CD14-positive monocyte (primary cell): ENCODE data around the gene PAPPA2. TPM values are rescaled to one million over a fixed set of nuclear protein-coding genes. Genes with fewer than 3 reads are reported as not detected.

Experiments
- DNase-seq, 3 donors: peaks; one replicate each; pipeline ENCODE4 v3.0.0-alpha.2; 2011 to 2022
- H2AFZ ChIP-seq: 2 replicates; pipeline ENCODE4 v1.6.0; 2012; ENCODE audit warnings: mild to moderate bottlenecking, low read depth, low read length, inconsistent platforms; ENCODE audit not compliant: insufficient read depth, poor library complexity, severe bottlenecking
- H3K27ac ChIP-seq, 2 donors: 1 replicate in 1 of 2; 2 replicates in 1 of 2; pipeline ENCODE4 v1.5.1; 2012 to 2013; ENCODE audit warnings: low read length in 2 of 2, control low read depth in 1 of 2, inconsistent platforms in 1 of 2, low read depth in 1 of 2, mild to moderate bottlenecking in 1 of 2
- H3K27me3 ChIP-seq, 2 donors: one replicate each; pipeline versions ENCODE4 v1.6.0 to v1.6.1; 2011 to 2013; ENCODE audit warnings: low read length in 2 of 2; ENCODE audit not compliant: control insufficient read depth in 2 of 2, insufficient read depth in 2 of 2
- H3K36me3 ChIP-seq, 2 donors: replicated peaks in 1 of 2; 1 replicate in 1 of 2; 2 replicates in 1 of 2; pipeline versions ENCODE4 v1.5.1 to v1.6.1; 2012 to 2013; ENCODE audit warnings: low read length in 2 of 2, control low read depth in 1 of 2, inconsistent platforms in 1 of 2, mild to moderate bottlenecking in 1 of 2; ENCODE audit not compliant: insufficient read depth in 2 of 2, control insufficient read depth in 1 of 2
- H3K4me1 ChIP-seq, 2 donors: 1 replicate in 1 of 2; 2 replicates in 1 of 2; pipeline versions ENCODE4 v1.5.1 to v1.6.1; 2012 to 2013; ENCODE audit warnings: low read length in 2 of 2, control low read depth in 1 of 2, inconsistent platforms in 1 of 2, mild to moderate bottlenecking in 1 of 2, moderate library complexity in 1 of 2; ENCODE audit not compliant: insufficient read depth in 2 of 2, control insufficient read depth in 1 of 2
- H3K4me2 ChIP-seq: replicated peaks from 2 replicates; pipeline ENCODE3; 2012; ENCODE audit warnings: low read length, moderate library complexity, mild to moderate bottlenecking; ENCODE audit not compliant: poor library complexity, severe bottlenecking; ENCODE audit errors: extremely low read depth
- H3K4me3 ChIP-seq, 3 experiments: fragments of 200-600 bp in 1 of 3; sonication (generic) in 1 of 3; replicated peaks in 1 of 3; 1 replicate in 2 of 3; 2 replicates in 1 of 3; pipeline ENCODE4 v1.5.1; 2011 to 2013; ENCODE audit warnings: low read length in 3 of 3, mild to moderate bottlenecking in 3 of 3, control low read depth in 2 of 3, low read depth in 2 of 3, inconsistent platforms in 1 of 3, moderate library complexity in 1 of 3
- H3K79me2 ChIP-seq: 2 replicates; pipeline ENCODE4 v1.6.0; 2012; ENCODE audit warnings: mild to moderate bottlenecking, control low read depth, inconsistent platforms, low read length, moderate library complexity; ENCODE audit not compliant: insufficient read depth
- H3K9ac ChIP-seq: 2 replicates; pipeline ENCODE4 v1.6.0; 2017; ENCODE audit warnings: low read length, mild to moderate bottlenecking; ENCODE audit not compliant: insufficient read depth, poor library complexity, severe bottlenecking
- H3K9me3 ChIP-seq, 2 donors: replicated peaks in 1 of 2; 1 replicate in 1 of 2; 2 replicates in 1 of 2; pipeline versions ENCODE4 v1.5.1 to v1.6.1; 2012 to 2013; ENCODE audit warnings: low read length in 2 of 2, control low read depth in 1 of 2; ENCODE audit not compliant: control insufficient read depth in 1 of 2, insufficient read depth in 1 of 2
- H4K20me1 ChIP-seq: 2 replicates; pipeline ENCODE4 v1.6.0; 2012; ENCODE audit warnings: mild to moderate bottlenecking, low read length, control low read depth, moderate library complexity; ENCODE audit not compliant: insufficient read depth
- H3K27ac Mint-ChIP-seq, 7 donors: one replicate each; pipeline ENCODE4 v1.8.0; 2020; ENCODE audit warnings: mild to moderate bottlenecking in 7 of 7, mixed read lengths in 7 of 7, moderate library complexity in 6 of 7, inconsistent platforms in 2 of 7
- H3K27me3 Mint-ChIP-seq, 3 donors: one replicate each; pipeline ENCODE4 v1.8.0; 2021 to 2022; ENCODE audit warnings: low read depth in 3 of 3, mild to moderate bottlenecking in 3 of 3, mixed read lengths in 3 of 3, moderate library complexity in 3 of 3, inconsistent platforms in 1 of 3
- H3K36me3 Mint-ChIP-seq, 2 donors: one replicate each; pipeline ENCODE4 v1.8.0; 2020; ENCODE audit warnings: mixed read lengths in 2 of 2, inconsistent platforms in 1 of 2, mild to moderate bottlenecking in 1 of 2
- H3K4me1 Mint-ChIP-seq: one replicate; pipeline ENCODE4 v1.8.0; 2020; ENCODE audit warnings: mild to moderate bottlenecking, mixed read lengths
- H3K4me3 Mint-ChIP-seq, 2 donors: one replicate each; pipeline ENCODE4 v1.8.0; 2020; ENCODE audit warnings: mild to moderate bottlenecking in 2 of 2, mixed read lengths in 2 of 2, moderate library complexity in 1 of 2
- H3K9me3 Mint-ChIP-seq, 7 donors: one replicate each; pipeline ENCODE4 v1.8.0; 2020 to 2022; ENCODE audit warnings: mixed read lengths in 7 of 7, mild to moderate bottlenecking in 6 of 7, moderate library complexity in 6 of 7, inconsistent platforms in 2 of 7
- CTCF ChIP-seq: fragments of 200-600 bp; IDR thresholded peaks from one replicate; pipeline ENCODE4 v1.8.0; 2022; ENCODE audit warnings: antibody characterized with exemption, mild to moderate bottlenecking
- WGBS: methylation state at CpG from one replicate; pipeline ENCODE4 v1.1.5; 2013; ENCODE audit warnings: missing lambda C conversion rate; ENCODE audit not compliant: insufficient coverage; 5-methylcytosine and 5-hydroxymethylcytosine counted together
- intact Hi-C, 2 donors: fragments of 100-400 bp; cut with micrococcal nuclease; formaldehyde crosslinking; loops; one replicate each; pipeline versions ENCODE4 v1.15.0 to v1.15.1; 2023
- polyA plus RNA-seq, 3 donors: library from polyadenylated mRNA; depleted of rRNA in 1 of 3; unstranded in 2 of 3; stranded (reverse) in 1 of 3; fragments of 300-500 nt in 2 of 3; fragments of >200 nt in 1 of 3; fragmentation: Illumina TruSeq in 2 of 3; gene quantifications; 1 replicate in 2 of 3; 2 replicates in 1 of 3; pipeline ENCODE4 v1.2.3, GENCODE V29; 2012 to 2021

Gene PAPPA2
- polyA plus RNA-seq, 3 donors: not detected

GRCh38 chr1:176699821-176700220, 236.8 kb downstream of the PAPPA2 start:
- H3K27me3 ChIP-seq: no peaks in the 10 kb centered on the region
- DNase-seq: no peak
- H3K36me3 ChIP-seq: no peaks in the 10 kb centered on the region
- H4K20me1 ChIP-seq: no peaks in the 10 kb centered on the region
- Mint-ChIP-seq H3K27ac (no peak overlapping the region), H3K9me3 (peaks cover 0 to 7% (median 2%) of the 10 kb centered on the region in 7 donors), H3K4me1 (no peaks in the 10 kb centered on the region), H3K4me3 (no peak overlapping the region), H3K36me3 (no peaks in the 10 kb centered on the region), H3K27me3 (peaks cover 1 to 2% (median 2%) of the 10 kb centered on the region in 3 donors)
- no peaks in the 10 kb centered on the region for H3K4me1 ChIP-seq
- H3K4me3 ChIP-seq: no peak overlapping the region
- no peak overlapping the region for H2AFZ ChIP-seq
- no peak overlapping the region for H3K27ac ChIP-seq
- WGBS: 100% methylated on average over 1 of the region's 2 CpGs
- no peak for TF ChIP-seq CTCF
- H3K9me3 ChIP-seq: no peaks in the 10 kb centered on the region
- intact Hi-C loops: no loop called here
- H3K79me2 ChIP-seq: no peaks in the 10 kb centered on the region
- H3K9ac ChIP-seq: no peak overlapping the region
- no peak overlapping the region for H3K4me2 ChIP-seq

GRCh38 chr1:176701151-176701866, 238.3 kb downstream of the PAPPA2 start:
- Mint-ChIP-seq H3K36me3 (no peaks in the 10 kb centered on the region), H3K4me3 (no peak overlapping the region), H3K27me3 (peaks cover 1 to 2% (median 2%) of the 10 kb centered on the region in 3 donors), H3K27ac (no peak overlapping the region), H3K4me1 (no peaks in the 10 kb centered on the region), H3K9me3 (peaks cover 0 to 7% (median 2%) of the 10 kb centered on the region in 7 donors)
- no peak overlapping the region for H3K9ac ChIP-seq
- no peak overlapping the region for H3K4me2 ChIP-seq
- no peak overlapping the region for H3K4me3 ChIP-seq
- intact Hi-C loops: no loop called here
- TF ChIP-seq CTCF: no peak
- H2AFZ ChIP-seq: no peak overlapping the region
- no peaks in the 10 kb centered on the region for H3K9me3 ChIP-seq
- no peak overlapping the region for H3K27ac ChIP-seq
- H4K20me1 ChIP-seq: no peaks in the 10 kb centered on the region
- H3K27me3 ChIP-seq: no peaks in the 10 kb centered on the region
- no peaks in the 10 kb centered on the region for H3K36me3 ChIP-seq
- no peaks in the 10 kb centered on the region for H3K4me1 ChIP-seq
- WGBS: 92% methylated on average over 2 of the region's 3 CpGs
- no peaks in the 10 kb centered on the region for H3K79me2 ChIP-seq
- DNase-seq: no peak
